Stimulated activated CD4-positive, alpha-beta T cell treated with anti-CD3 and anti-CD28 coated beads, TNF-alpha, amount 100 ng/mL, for 48 hours (primary cell): ENCODE measurements around the gene NME4.

Experiments used
- DNase-seq, 3 donors: peaks; one replicate each; pipeline ENCODE4 v3.0.0-alpha.2; 2020; ENCODE audit warnings: low read depth in 3 of 3

NME4 gene

DNA sequence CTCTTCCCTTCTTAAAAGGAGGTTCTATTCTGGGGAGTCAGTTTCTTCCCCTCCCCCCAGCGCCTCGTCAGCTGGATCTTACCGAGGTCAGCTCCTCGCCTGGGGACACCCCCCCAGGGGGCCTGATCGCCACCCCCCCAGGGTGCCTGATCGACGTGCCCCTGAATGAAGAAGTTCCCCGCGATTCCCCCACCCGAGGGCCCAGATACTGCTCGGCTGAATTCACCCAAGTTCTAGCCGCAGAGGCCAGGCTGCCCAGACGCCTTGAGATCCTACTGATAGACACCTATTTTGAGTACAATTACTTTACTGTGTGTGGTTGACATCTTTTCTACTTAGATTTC, 29.9 kb downstream of the NME4 start:
- no peak for DNase-seq

DNA sequence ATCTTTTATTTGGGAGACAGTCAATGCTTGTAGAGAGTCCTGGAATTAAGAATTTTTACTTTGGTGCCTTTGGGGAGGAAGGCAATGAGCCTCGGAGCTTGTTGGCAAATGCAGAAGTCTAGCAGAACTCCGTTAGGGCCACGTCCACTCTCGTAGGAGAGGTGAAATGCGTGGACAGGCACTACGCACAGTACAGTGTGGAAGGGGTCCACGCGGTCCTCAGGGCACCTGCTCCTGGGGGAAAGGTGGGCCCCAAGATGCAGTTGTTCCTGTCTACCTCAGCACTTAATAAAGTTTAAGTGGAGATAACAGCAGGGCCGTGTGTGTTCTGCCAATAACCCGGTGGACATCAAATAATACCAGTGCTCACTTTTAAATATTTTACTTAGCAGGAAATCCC, 30.3 kb downstream of the NME4 start:
- no peak for DNase-seq

DNA sequence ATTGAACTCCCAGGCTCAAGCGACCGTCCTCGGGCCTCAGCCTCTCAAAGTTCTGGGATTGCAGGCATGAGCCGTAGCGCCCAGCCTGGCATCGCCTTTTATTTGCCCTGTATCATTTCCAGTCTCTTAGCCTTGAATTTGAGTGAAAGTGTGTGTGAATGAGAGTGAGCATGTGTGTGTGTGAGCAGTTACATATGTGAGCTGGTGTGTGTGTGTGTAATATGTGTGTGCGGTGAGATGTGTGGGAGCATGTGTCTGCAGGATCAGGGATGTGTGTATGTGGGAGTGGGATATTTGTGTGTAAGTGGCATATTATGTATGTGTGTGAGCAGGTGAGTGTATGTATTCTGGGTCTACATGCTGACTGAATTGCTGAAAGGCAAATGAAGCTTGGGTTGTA, 33.9 kb downstream of the NME4 start:
- no peak for DNase-seq

DNA sequence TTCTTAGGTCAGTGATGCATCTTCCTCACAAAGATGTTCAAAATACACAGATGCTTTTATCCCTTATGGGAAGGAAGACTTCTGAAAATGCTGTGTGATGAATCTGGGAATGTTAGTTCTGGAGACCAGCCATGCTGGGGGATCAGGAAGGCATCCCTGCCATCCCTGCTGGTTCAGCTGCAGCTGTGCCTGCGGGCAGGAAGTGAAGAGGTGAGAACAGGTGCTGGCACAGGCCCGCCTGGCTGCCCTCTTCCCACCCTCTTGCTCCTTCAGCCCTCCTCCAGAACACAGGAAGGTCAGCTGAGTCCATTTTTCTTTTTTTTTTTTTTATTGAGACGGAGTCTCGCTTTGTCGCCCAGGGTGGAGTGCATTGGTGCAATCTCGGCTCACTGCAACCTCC, 43.6 kb downstream of the NME4 start:
- no peak for DNase-seq

DNA sequence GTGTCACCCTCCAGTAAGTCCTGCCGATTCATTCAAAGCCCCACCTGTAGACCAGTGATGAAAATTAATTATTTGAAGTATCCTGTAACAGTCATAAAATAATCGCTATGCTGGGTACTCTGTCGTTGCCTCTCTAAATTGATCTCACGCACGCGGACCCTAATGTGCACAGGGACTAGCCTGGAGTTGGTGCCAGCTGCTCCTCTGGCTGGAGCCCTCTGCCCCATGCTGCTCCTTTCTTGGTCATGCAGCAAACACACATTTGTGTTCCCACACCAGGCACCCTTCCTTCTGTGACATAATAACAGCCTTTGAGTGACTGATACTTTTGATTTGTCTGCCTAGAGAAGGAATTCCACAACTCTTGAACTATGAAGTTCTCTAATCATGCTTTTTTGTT, 44.4 kb downstream of the NME4 start:
- DNase-seq = no peak

DNA sequence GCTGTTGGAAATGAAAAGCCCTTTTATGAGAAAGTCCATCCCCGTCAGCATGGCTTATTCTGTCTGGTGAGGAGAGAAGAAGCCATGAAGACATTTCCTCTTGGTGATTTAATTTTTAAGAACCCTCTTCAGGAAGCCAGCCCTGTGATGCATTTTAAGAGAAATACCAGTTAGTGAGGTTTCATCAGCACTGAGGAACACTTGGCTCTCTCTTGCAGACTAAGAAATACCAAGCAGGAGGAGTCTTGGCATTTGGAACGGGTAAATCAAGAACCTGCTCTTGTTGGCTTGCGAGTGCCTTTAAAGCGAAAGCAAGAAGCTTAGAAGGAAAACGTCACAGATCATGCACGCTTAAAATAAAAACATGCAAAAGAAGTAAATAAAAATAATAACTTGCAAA, 46.0 kb downstream of the NME4 start:
- DNase-seq = no peak

DNA sequence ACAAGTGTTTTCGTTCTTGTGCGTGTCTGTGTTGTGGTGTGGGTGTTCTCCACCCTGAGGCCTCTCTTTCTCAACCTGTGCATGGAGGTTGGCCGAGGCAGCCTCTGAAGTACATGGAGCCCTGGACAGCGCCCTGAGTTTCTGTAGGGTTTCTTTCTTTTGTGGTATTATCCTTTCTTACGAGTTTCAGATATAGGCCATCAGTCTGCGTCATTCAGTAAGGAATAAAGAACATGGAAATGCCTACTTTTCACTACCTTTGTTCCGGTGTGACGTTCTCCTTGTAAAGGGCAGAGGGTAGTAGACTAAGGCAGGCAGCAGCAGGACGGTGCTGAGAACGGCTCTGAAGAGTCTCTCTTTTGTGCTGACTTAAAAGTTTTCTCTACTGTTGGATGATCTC, 47.0 kb downstream of the NME4 start:
- no peak for DNase-seq

DNA sequence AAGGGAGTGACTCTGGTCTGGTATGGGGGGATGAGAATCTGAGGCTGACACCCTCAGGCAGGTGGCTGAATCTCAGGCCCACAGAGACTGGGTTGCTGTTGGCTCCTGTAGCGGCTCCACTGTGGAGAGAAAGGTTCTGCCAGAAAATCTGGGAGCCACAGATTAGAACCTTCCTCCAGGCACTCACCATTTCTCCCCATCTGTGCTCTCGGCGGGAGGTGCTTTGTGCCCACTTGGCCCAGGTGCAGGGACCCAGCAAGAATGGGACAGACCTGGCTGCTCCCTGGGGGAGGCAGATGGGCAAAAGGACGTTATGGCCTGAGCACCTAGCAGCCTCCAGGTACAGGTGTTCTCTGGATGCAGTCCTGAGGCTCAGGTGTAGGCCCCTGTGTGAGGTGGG, 48.6 kb downstream of the NME4 start:
- DNase-seq = no peak
